Measurements from ENCODE around the gene STK11IP. TPM values are rescaled to one million over a fixed set of nuclear protein-coding genes. Genes with fewer than 3 reads are reported as not detected.

STK11IP gene
- polyA plus RNA-seq, 3 donors from 2014 or later, result 12.6 to 18.4 (median 16.6) TPM

DNA sequence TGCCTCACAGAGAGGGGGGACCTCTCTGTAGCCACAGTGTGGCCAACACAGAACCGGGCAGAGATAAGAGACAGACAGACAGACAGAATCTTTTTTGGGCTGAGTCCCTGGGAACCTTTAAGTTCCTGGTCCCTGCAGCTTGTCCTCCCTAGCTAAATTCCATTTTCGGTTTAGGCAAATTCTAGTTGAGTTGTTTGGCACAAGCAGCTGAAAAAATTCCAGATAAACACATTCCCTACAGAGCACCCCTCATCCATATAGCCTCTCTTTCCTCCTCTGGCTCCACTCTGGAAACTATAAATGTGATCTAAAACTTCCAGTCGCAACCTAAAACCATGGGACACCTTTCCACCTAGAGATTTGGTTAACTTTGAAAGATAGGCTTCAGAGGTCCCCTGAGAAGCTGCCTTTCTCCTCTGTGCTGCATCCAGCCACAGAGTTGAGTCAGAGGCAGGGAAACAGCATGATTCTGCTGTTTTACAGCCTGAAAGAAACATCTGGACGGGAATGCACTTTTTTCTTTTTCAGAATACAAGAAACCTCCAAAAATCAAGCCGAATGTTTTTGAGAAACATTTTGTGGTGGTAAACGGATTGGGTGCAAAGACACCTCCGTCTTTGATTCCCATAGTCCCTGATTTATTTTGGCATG is 60.7 kb downstream of the STK11IP start:
- no peak overlapping the region for H3K4me3 Mint-ChIP-seq

DNA sequence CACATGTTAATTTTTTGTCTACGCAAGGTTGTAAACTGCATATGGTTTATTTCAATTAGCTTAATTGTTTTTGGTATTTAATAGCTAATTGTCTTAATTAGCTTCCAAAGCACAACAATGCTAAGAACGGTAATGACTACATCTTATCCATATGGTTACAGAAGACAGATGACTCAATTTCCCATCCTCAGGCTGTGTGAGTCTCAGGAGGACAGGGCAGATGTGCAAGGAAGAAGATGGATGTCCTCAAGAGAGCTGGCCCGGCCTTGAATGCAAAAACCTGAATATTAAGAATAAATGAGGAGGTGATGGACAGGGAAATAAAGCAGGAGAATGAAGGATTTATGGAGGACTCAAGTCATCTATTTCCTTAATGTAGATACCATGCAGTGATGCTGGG is 61.2 kb downstream of the STK11IP start:
- Mint-ChIP-seq H3K9me3 (peaks cover 0 to 23% (median 6%) of the 10 kb centered on the region in 6 donors), H3K27ac (no peak overlapping the region), H3K27me3 (ENCODE audit: low read depth in 3 of 3) (peaks cover 1 to 23% (median 3%) of the 10 kb centered on the region in 3 donors), H3K4me3 (no peak overlapping the region), H3K36me3 (no peaks in the 10 kb centered on the region), H3K4me1 (no peaks in the 10 kb centered on the region)
- DNase-seq, result no peak

More for the DNA sequence above, 60.7 kb downstream of the STK11IP start:
- no peaks in the 10 kb centered on the region for H3K36me3 Mint-ChIP-seq
- H3K4me1 Mint-ChIP-seq, result no peaks in the 10 kb centered on the region
- H3K27me3 Mint-ChIP-seq (ENCODE audit: low read depth in 3 of 3), result peaks cover 3 to 21% (median 3%) of the 10 kb centered on the region in 3 donors
- H3K27ac Mint-ChIP-seq, result no peak overlapping the region
- peaks cover 0 to 23% (median 6%) of the 10 kb centered on the region in 6 donors for H3K9me3 Mint-ChIP-seq
- DNase-seq, result no peak

DNA sequence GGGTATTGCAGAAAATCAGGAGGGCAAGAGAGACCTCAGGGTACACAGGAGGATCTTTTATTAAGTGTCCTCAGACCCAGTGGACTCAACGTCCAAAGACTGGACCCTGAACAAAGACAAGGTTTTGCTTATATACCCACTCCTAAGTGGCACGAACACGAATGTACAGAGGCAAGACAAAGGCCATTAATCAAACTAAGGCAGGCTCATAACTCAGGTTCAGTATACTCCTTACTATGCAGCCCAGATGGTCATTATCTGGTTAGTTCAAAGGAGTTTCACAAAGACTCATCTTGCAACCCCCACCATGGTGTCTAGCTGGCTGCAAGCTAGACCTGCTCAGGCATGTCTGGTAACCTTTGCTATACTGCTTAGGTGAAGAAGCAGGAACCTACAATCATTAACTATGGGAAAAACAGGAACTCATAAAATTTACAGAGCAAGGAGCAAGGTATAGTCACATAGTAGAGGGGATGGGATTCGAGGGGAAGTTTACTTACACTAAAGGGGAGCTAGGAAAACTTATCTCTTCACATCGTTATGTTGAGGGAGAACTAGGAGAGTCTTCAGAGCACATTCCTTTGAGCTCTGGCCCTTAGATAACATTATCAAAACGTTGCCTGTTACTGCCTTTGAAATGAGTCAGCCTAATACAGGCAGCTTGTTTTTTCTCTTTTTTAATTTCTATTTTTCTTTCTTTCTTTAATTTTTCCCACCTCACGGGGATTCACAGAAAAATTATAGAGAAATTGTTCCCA is 63.7 kb downstream of the STK11IP start:
- peaks cover 1 to 23% (median 6%) of the 10 kb centered on the region in 6 donors for H3K9me3 Mint-ChIP-seq
- H3K27ac Mint-ChIP-seq, result no peak overlapping the region
- no peak overlapping the region for H3K4me3 Mint-ChIP-seq
- H3K4me1 Mint-ChIP-seq, result no peaks in the 10 kb centered on the region
- no peak for DNase-seq
- peaks cover 1 to 27% (median 7%) of the 10 kb centered on the region in 3 donors for H3K27me3 Mint-ChIP-seq (ENCODE audit: low read depth in 3 of 3)
- H3K36me3 Mint-ChIP-seq, result no peaks in the 10 kb centered on the region

DNA sequence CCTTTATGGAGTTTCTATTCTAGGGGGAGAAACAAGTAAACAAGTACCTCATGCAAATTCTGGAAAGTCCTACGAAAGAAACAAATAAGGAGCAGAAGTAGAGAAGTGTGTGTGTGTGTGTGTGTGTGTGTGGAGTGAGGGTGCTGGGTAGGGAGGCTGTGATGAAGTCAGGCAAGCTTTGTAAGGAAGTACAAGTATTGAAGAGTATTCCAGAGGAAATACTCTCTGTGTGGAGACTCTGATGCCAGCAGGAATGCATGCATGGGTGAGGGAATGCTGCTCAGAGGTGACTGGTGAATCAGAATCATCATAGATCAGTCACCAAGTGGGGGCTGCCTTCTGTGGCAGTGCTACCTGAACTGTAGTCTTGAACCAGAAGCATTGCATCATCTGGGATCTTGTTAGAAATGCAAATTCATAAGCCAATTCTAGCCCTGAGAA is 64.3 kb downstream of the STK11IP start:
- H3K27ac Mint-ChIP-seq, result no peak overlapping the region
- DNase-seq, result no peak
- H3K9me3 Mint-ChIP-seq, result peaks cover 1 to 23% (median 6%) of the 10 kb centered on the region in 6 donors
- H3K4me3 Mint-ChIP-seq, result no peak overlapping the region
- H3K27me3 Mint-ChIP-seq (ENCODE audit: low read depth in 3 of 3), result peaks cover 1 to 27% (median 7%) of the 10 kb centered on the region in 3 donors
- no peaks in the 10 kb centered on the region for H3K36me3 Mint-ChIP-seq
- H3K4me1 Mint-ChIP-seq, result no peaks in the 10 kb centered on the region

DNA sequence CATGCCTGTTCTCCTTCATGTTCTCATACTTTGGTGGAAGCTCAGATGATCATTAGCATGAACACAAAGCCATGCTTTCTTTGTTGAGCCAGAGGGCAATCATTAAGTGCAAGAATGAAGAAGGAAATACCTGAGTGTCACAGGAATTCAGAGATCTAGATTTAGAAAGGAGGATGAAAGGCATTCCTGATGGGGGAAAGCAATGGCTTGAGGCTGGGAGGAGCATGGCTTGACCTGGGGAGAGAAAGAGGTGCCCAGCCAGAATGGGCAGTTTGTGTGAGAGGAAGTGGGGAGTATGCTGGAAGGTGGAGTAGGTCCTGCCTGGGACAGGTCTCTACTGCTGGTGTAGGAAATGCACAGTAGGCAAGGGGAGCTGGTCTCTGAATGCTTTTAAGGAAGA is 64.9 kb downstream of the STK11IP start:
- Mint-ChIP-seq H3K27me3 (ENCODE audit: low read depth in 3 of 3) (peaks cover 1 to 26% (median 7%) of the 10 kb centered on the region in 3 donors), H3K27ac (no peak overlapping the region), H3K4me3 (no peak overlapping the region), H3K4me1 (no peaks in the 10 kb centered on the region), H3K36me3 (no peaks in the 10 kb centered on the region), H3K9me3 (peaks cover 1 to 23% (median 6%) of the 10 kb centered on the region in 6 donors)
- no peak for DNase-seq

DNA sequence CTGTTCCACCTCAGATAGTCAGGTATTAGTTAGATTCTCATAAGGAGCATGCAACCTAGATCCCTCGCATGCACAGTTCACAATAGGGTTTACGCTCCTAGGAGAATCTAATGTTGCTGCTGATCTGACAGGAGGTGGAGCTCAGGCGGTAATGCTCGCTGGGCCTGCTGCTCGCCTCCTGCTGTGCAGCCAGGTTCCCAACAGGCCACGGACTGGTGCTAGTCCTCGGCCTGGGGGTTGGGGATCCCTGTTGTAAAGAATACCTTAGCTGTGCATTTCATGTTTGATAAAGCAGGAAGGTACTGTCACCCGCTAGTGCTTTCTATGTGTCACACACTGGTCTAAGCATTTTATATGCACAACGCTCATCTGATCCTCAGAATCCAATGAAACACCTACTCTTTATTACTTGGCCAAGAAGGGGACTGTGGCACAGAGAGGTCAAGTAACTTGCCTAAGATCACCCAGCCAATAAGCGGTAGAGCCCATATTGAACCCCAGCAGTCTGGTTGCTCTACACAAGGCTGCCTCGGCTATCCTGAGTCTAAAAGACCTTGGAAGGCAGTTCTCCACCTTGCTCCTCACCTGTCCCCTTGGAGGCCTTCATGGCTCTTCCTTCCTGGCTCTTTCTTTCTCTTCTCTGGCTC is 65.6 kb downstream of the STK11IP start:
- DNase-seq, result no peak
- Mint-ChIP-seq H3K9me3 (peaks cover 1 to 23% (median 6%) of the 10 kb centered on the region in 6 donors), H3K4me1 (no peaks in the 10 kb centered on the region), H3K27ac (no peak overlapping the region), H3K27me3 (ENCODE audit: low read depth in 3 of 3) (peaks cover 1 to 26% (median 9%) of the 10 kb centered on the region in 3 donors), H3K4me3 (no peak overlapping the region), H3K36me3 (no peaks in the 10 kb centered on the region)

DNA sequence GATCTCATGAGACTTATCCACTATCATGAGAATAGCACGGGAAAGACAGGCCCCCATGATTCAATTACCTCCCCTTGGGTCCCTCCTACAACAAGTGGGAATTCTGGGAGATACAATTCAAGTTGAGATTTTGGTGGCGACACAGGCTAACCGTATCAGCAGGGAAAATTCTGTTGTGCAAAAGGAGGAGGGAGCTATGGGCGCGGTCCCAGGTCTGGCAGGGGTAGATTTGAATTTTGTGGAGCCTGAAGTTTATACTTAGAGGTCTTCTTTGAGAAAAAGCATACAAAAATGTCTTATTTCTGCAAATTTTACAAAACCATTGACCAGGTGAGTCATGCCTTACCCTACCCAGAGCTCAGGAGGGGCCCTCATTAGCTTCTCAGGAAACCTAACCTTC is 66.4 kb downstream of the STK11IP start:
- Mint-ChIP-seq H3K9me3 (peaks cover 1 to 23% (median 6%) of the 10 kb centered on the region in 6 donors), H3K27ac (no peak overlapping the region), H3K36me3 (no peaks in the 10 kb centered on the region), H3K4me1 (no peaks in the 10 kb centered on the region), H3K4me3 (no peak overlapping the region), H3K27me3 (ENCODE audit: low read depth in 3 of 3) (peaks cover 1 to 26% (median 9%) of the 10 kb centered on the region in 3 donors)
- DNase-seq, result no peak

DNA sequence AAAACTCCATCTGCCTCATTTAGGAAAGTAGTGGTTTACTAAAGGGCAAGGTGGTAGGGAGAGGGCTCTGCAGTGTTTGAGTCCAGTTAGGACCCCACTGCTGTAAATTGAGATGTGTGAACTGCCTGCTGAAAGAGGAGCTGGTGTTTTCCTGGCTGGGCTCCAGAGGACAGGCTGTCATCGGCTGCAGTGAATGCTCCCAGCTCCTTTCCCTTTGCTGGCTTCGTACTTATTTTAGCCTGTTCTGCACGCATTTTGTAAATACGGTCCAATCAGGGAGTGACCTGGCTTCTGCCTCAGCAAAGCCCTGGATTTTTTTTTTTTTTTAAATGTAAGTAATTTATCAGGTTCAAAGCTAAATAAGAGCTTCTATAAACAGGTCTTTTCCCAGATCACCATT is 67.3 kb downstream of the STK11IP start:
- H3K27me3 Mint-ChIP-seq (ENCODE audit: low read depth in 3 of 3), result peaks cover 0 to 23% (median 7%) of the 10 kb centered on the region in 3 donors
- H3K36me3 Mint-ChIP-seq, result no peaks in the 10 kb centered on the region
- no peak overlapping the region for H3K4me3 Mint-ChIP-seq
- no peak for DNase-seq
- no peaks in the 10 kb centered on the region for H3K4me1 Mint-ChIP-seq
- no peak overlapping the region for H3K27ac Mint-ChIP-seq
- peaks cover 0 to 23% (median 6%) of the 10 kb centered on the region in 6 donors for H3K9me3 Mint-ChIP-seq

DNA sequence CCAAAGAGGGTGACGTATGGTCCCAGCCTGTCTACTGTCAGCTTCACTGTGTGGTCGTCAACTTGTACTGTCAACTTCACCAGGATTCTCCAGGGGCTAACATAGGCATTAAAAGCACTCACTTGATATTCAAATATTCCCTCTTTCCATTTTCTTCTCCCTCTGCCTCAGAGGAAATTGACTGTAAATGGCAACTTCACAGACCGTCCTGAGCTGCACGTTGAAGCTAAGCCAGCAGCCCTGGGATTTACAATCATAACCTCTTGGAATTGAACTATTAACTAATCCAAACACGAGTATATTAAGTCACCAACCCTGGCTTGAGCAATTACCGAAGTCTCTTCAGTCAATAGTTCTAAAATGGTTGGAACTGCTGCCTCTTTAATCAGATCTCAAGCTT is 68.3 kb downstream of the STK11IP start:
- Mint-ChIP-seq H3K36me3 (no peaks in the 10 kb centered on the region), H3K27me3 (ENCODE audit: low read depth in 3 of 3) (peaks cover 0 to 24% (median 7%) of the 10 kb centered on the region in 3 donors), H3K4me3 (no peak overlapping the region), H3K27ac (no peak overlapping the region), H3K4me1 (no peaks in the 10 kb centered on the region), H3K9me3 (peaks cover 0 to 14% (median 4%) of the 10 kb centered on the region in 6 donors)
- DNase-seq, result no peak

Other genes with a start within 250 kb of the STK11IP start
- gene DNPEP, start 209.9 kb upstream of the STK11IP start, polyA plus RNA-seq, result 10 to 100 TPM; 77.4 to 97.9 (median 78.9) TPM
- not detected for gene DES, start 179.5 kb upstream of the STK11IP start, polyA plus RNA-seq
- not detected for gene SPEG, start 163.0 kb upstream of the STK11IP start, polyA plus RNA-seq
- 10 to 100 TPM; 21.4 to 40.9 (median 37.1) TPM for gene GMPPA, start 99.0 kb upstream of the STK11IP start, polyA plus RNA-seq
- not detected for gene ASIC4, start 83.4 kb upstream of the STK11IP start, polyA plus RNA-seq
- gene CHPF, start 54.0 kb upstream of the STK11IP start, polyA plus RNA-seq, result 10 to 100 TPM in 2 of 3 donors, 1 to 10 TPM in 1; 6.1 to 20.8 (median 18.6) TPM
- under 1 TPM in 1 of 3 donors, not detected in 2; 0.44 TPM for gene TMEM198, start 53.8 kb upstream of the STK11IP start, polyA plus RNA-seq
- gene OBSL1, start 26.3 kb upstream of the STK11IP start, polyA plus RNA-seq, result under 1 TPM in 1 of 3 donors, not detected in 2; 0.53 TPM
- not detected for gene INHA, start 25.5 kb upstream of the STK11IP start, polyA plus RNA-seq
- under 1 TPM in 1 of 3 donors, not detected in 2; 0.52 TPM for gene SLC4A3, start 29.8 kb downstream of the STK11IP start, polyA plus RNA-seq

Data from immature natural killer cell (primary cell).